Measurements from ENCODE around the gene CDCP1. TPM values are rescaled to one million over a fixed set of nuclear protein-coding genes. Genes with fewer than 3 reads are reported as not detected.

CDCP1 gene
- total and polyA plus RNA-seq, 2 donors (not counting 1 experiment from before 2014, with no cell fraction given): not detected

DNA sequence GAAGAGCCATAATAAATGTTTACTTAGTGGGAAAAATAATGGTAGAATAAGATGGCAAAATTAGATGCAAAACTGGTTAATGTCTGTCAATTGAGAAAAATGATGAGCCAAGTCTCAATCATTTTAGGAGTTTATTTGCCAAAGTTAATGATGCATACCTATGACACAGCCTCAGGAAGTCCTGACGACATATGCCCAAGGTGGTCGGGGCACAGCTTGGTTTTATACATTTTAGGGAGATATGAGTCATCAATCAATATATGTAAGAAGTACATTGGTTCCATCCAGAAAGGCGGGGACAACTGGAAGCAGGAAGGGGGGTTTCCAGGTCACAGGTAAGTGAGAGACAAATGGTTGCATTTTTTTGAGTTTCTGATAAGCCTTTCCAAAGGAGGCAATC, 88.6 kb downstream of the CDCP1 start:
- H3K4me2 ChIP-seq (replicated peaks; ENCODE audit: low read depth, low read length, poor library complexity, severe bottlenecking): no peak overlapping the region

GRCh38 chr3:45056608-45057301, 89.4 kb downstream of the CDCP1 start:
- intact Hi-C loops (cut with micrococcal nuclease): no loop called here
- WGBS (ENCODE audit: insufficient coverage): 89% methylated on average over 3 of the region's 5 CpGs
- H3K9ac ChIP-seq (ENCODE audit: low read length): no peak overlapping the region

More for the DNA sequence above, 88.6 kb downstream of the CDCP1 start:
- Histone ChIP-seq H3K9me3 (ENCODE audit: control extremely low read depth in 1 of 3, control insufficient read depth in 2 of 3, insufficient read depth in 1 of 3, low read length in 2 of 3) (no peaks in the 10 kb centered on the region), H3K36me3 (replicated peaks in 1 of 2; ENCODE audit: control extremely low read depth in 1 of 2, control insufficient read depth in 1 of 2, extremely low read depth in 1 of 2, insufficient read depth in 2 of 2, low read length in 1 of 2) (no peaks in the 10 kb centered on the region), H2AFZ (ENCODE audit: insufficient read depth, low read depth, low read length, poor library complexity, severe bottlenecking) (no peak overlapping the region), H3K4me3 (ENCODE audit: control extremely low read depth in 1 of 5, extremely low read depth in 1 of 5, insufficient read depth in 1 of 5, low read depth in 2 of 5, low read length in 4 of 5) (no peak overlapping the region), H3K27me3 (replicated peaks in 1 of 4; ENCODE audit: control extremely low read depth in 1 of 4, control insufficient read depth in 3 of 4, insufficient read depth in 4 of 4, low read length in 3 of 4) (peaks cover 0 to 4% (median 0%) of the 10 kb centered on the region in 4 experiments), H3K27ac (ENCODE audit: low read length in 2 of 2) (no peak overlapping the region), H3K79me2 (ENCODE audit: control insufficient read depth, insufficient read depth, low read length) (no peaks in the 10 kb centered on the region), H3K4me1 (ENCODE audit: control insufficient read depth in 2 of 2, insufficient read depth in 2 of 2, low read length in 2 of 2) (no peaks in the 10 kb centered on the region), H4K20me1 (ENCODE audit: control insufficient read depth, insufficient read depth, low read length, poor library complexity, severe bottlenecking) (no peaks in the 10 kb centered on the region), H3K9ac (ENCODE audit: low read length) (no peak overlapping the region)
- TF ChIP-seq, protein P1, sequence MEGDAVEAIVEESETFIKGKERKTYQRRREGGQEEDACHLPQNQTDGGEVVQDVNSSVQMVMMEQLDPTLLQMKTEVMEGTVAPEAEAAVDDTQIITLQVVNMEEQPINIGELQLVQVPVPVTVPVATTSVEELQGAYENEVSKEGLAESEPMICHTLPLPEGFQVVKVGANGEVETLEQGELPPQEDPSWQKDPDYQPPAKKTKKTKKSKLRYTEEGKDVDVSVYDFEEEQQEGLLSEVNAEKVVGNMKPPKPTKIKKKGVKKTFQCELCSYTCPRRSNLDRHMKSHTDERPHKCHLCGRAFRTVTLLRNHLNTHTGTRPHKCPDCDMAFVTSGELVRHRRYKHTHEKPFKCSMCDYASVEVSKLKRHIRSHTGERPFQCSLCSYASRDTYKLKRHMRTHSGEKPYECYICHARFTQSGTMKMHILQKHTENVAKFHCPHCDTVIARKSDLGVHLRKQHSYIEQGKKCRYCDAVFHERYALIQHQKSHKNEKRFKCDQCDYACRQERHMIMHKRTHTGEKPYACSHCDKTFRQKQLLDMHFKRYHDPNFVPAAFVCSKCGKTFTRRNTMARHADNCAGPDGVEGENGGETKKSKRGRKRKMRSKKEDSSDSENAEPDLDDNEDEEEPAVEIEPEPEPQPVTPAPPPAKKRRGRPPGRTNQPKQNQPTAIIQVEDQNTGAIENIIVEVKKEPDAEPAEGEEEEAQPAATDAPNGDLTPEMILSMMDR (IDR thresholded peaks at IDR 0.05): no peak
- TF ChIP-seq EZH2 (IDR thresholded peaks at IDR 0.05; ENCODE audit: borderline replicate concordance, insufficient read depth, low read depth, low read length, poor library complexity, severe bottlenecking): no peak
- no peak for ATAC-seq (ENCODE audit: low read depth)
- Mint-ChIP-seq H3K4me3 (no peak overlapping the region), H3K27ac (no peak overlapping the region), H3K27me3 (peaks cover 29% of the 10 kb centered on the region), H3K9me3 (ENCODE audit: insufficient read depth) (no peaks in the 10 kb centered on the region), H3K4me1 (no peaks in the 10 kb centered on the region)
- 100% methylated on average over 1 of the region's 3 CpGs for WGBS (ENCODE audit: insufficient coverage)
- ChIA-PET CTCF (interaction anchor here (4.5 kb wide), 1 partner anchor 16 kb away, joined by 33 read pairs; no protein-coding TSS in a partner anchor), POLR2A (no interaction called here)
- intact Hi-C loops (cut with micrococcal nuclease): no loop called here
- DNase-seq: no peak

More at GRCh38 chr3:45056608-45057301, 89.4 kb downstream of the CDCP1 start:
- no peaks in the 10 kb centered on the region for H3K9me3 Mint-ChIP-seq (ENCODE audit: insufficient read depth)
- ATAC-seq (ENCODE audit: low read depth) (no peak), DNase-seq (no peak)
- Histone ChIP-seq H3K4me2 (replicated peaks; ENCODE audit: low read depth, low read length, poor library complexity, severe bottlenecking) (no peak overlapping the region), H2AFZ (ENCODE audit: insufficient read depth, low read depth, low read length, poor library complexity, severe bottlenecking) (no peak overlapping the region), H3K27ac (ENCODE audit: low read length in 2 of 2) (no peak overlapping the region), H3K79me2 (ENCODE audit: control insufficient read depth, insufficient read depth, low read length) (no peaks in the 10 kb centered on the region), H3K36me3 (replicated peaks in 1 of 2; ENCODE audit: control extremely low read depth in 1 of 2, control insufficient read depth in 1 of 2, extremely low read depth in 1 of 2, insufficient read depth in 2 of 2, low read length in 1 of 2) (no peaks in the 10 kb centered on the region), H3K27me3 (replicated peaks in 1 of 4; ENCODE audit: control extremely low read depth in 1 of 4, control insufficient read depth in 3 of 4, insufficient read depth in 4 of 4, low read length in 3 of 4) (peaks cover 0 to 4% (median 0%) of the 10 kb centered on the region in 4 experiments), H3K4me1 (ENCODE audit: control insufficient read depth in 2 of 2, insufficient read depth in 2 of 2, low read length in 2 of 2) (no peaks in the 10 kb centered on the region), H3K4me3 (ENCODE audit: control extremely low read depth in 1 of 5, extremely low read depth in 1 of 5, insufficient read depth in 1 of 5, low read depth in 2 of 5, low read length in 4 of 5) (no peak overlapping the region), H3K9me3 (ENCODE audit: control extremely low read depth in 1 of 3, control insufficient read depth in 2 of 3, insufficient read depth in 1 of 3, low read length in 2 of 3) (no peaks in the 10 kb centered on the region), H4K20me1 (ENCODE audit: control insufficient read depth, insufficient read depth, low read length, poor library complexity, severe bottlenecking) (no peaks in the 10 kb centered on the region)
- CTCF ChIA-PET: interaction anchor here (4.5 kb wide), 1 partner anchor 15 kb away, joined by 33 read pairs; no protein-coding TSS in a partner anchor
- POLR2A ChIA-PET: no interaction called here
- no peaks in the 10 kb centered on the region for H3K4me1 Mint-ChIP-seq
- no peak overlapping the region for H3K4me3 Mint-ChIP-seq
- H3K27ac Mint-ChIP-seq: no peak overlapping the region
- no peak for TF ChIP-seq EZH2 (IDR thresholded peaks at IDR 0.05; ENCODE audit: borderline replicate concordance, insufficient read depth, low read depth, low read length, poor library complexity, severe bottlenecking)
- TF ChIP-seq, protein P1 (IDR thresholded peaks at IDR 0.05): no peak
- peaks cover 32% of the 10 kb centered on the region for H3K27me3 Mint-ChIP-seq
